Type B pancreatic cell (in vitro differentiated cells): ENCODE data around the gene HIVEP3. TPM values are rescaled to one million over a fixed set of nuclear protein-coding genes. Genes with fewer than 3 reads are reported as not detected.

Experiments used
- DNase-seq: peaks from one replicate; pipeline ENCODE4 v3.0.0; 2021; ENCODE audit warnings: mixed read lengths; ENCODE audit not compliant: unreplicated experiment; ENCODE audit errors: extremely low spot score
- H3K27ac Mint-ChIP-seq: 2 replicates; pipeline ENCODE4 v1.8.0; 2021; ENCODE audit warnings: mild to moderate bottlenecking, mixed read lengths
- H3K27me3 Mint-ChIP-seq: 2 replicates; pipeline ENCODE4 v1.8.0; 2021; ENCODE audit warnings: mixed read lengths
- H3K36me3 Mint-ChIP-seq: 2 replicates; pipeline ENCODE4 v1.8.0; 2021; ENCODE audit warnings: mixed read lengths
- H3K4me1 Mint-ChIP-seq: one replicate; pipeline ENCODE4 v1.8.0; 2021; ENCODE audit warnings: mixed read lengths; ENCODE audit not compliant: unreplicated experiment
- H3K4me3 Mint-ChIP-seq: 2 replicates; pipeline ENCODE4 v1.8.0; 2021; ENCODE audit warnings: mild to moderate bottlenecking, mixed read lengths
- H3K9me3 Mint-ChIP-seq: 2 replicates; pipeline ENCODE4 v1.8.0; 2021; ENCODE audit warnings: mixed read lengths
- total RNA-seq: library from RNA; stranded (reverse); gene quantifications from 2 replicates; pipeline ENCODE4 v1.2.1, GENCODE V29; 2021; ENCODE audit warnings: low replicate concordance
- TF ChIP-seq, protein P1 (sequence below): fragments of 200-600 bp; sonication (generic); conservative IDR thresholded peaks from 2 replicates; pipeline ENCODE4 v1.5.0; 2021; ENCODE audit warnings: antibody characterized with exemption, mild to moderate bottlenecking

HIVEP3 gene
- total RNA-seq, 1 donor from 2014 or later: 9.2 TPM

DNA sequence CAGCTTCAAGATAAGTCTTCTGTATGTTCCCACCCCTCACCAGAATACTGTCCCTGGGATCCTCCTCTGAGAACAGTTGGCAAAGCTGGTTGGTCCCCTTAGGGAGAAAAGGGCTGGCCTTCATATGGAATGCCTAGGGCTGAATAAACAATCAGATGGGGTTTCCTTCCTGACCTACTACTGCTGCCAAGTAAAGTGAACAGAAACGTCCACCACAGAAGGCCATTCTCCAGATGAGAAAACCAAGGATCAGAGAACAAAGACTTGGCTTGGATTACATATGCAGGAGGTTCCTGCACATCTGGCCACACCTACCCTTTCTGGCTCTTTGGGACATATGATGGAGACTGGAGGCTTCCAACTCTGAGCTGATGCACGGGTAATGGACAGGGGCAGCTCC lies 194.5 kb downstream of the HIVEP3 start:
- peaks cover 13% of the 10 kb centered on the region for H3K4me1 Mint-ChIP-seq
- no peak overlapping the region for H3K27ac Mint-ChIP-seq
- H3K27me3 Mint-ChIP-seq: peaks cover 8% of the 10 kb centered on the region
- H3K36me3 Mint-ChIP-seq: no peaks in the 10 kb centered on the region
- no peak overlapping the region for H3K4me3 Mint-ChIP-seq
- no peak for DNase-seq
- H3K9me3 Mint-ChIP-seq: no peaks in the 10 kb centered on the region
- TF ChIP-seq, protein P1, sequence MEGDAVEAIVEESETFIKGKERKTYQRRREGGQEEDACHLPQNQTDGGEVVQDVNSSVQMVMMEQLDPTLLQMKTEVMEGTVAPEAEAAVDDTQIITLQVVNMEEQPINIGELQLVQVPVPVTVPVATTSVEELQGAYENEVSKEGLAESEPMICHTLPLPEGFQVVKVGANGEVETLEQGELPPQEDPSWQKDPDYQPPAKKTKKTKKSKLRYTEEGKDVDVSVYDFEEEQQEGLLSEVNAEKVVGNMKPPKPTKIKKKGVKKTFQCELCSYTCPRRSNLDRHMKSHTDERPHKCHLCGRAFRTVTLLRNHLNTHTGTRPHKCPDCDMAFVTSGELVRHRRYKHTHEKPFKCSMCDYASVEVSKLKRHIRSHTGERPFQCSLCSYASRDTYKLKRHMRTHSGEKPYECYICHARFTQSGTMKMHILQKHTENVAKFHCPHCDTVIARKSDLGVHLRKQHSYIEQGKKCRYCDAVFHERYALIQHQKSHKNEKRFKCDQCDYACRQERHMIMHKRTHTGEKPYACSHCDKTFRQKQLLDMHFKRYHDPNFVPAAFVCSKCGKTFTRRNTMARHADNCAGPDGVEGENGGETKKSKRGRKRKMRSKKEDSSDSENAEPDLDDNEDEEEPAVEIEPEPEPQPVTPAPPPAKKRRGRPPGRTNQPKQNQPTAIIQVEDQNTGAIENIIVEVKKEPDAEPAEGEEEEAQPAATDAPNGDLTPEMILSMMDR: no peak

DNA sequence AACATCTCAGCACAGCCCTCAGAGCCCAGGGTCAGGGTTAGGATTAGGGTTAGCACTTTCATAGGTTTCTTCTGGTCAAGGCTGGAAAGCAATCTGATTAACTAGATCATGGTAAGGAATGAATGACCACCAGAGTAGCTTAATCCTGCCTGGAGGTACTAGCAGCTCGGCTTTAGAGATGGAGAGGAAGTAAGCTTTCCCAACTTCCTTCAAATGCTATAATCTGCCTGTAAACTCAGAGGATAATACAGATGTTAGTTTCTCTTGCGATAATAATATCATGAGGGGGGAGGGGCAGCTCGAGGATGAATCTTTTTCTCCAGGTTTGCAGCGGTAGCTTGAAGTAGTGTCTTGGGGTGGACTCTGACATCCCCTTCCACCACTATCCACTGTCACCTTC lies 194.9 kb downstream of the HIVEP3 start:
- H3K27ac Mint-ChIP-seq: no peak overlapping the region
- TF ChIP-seq, protein P1: no peak
- H3K27me3 Mint-ChIP-seq: peaks cover 8% of the 10 kb centered on the region
- no peaks in the 10 kb centered on the region for H3K36me3 Mint-ChIP-seq
- no peak overlapping the region for H3K4me3 Mint-ChIP-seq
- H3K4me1 Mint-ChIP-seq: peaks cover 13% of the 10 kb centered on the region
- no peaks in the 10 kb centered on the region for H3K9me3 Mint-ChIP-seq
- no peak for DNase-seq

DNA sequence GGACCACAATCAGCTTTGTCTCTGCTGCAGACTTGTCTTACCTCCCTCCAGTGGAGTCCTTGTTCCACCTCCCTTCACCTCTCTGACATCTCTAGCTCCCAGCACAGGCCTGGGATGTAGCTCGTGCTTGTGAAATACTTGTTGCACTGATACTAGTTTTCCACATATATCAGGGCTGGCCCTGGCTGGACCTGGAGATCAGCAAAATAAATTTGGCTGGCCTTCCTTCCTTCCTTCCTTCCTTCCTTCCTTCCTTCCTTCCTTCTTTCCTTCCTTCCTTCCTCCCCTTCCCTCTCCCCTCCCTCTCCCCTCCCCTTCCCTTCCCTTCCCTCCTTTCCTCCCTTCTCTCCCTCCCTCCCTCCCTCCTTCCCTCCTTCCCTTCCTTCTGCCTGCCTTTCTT lies 196.5 kb downstream of the HIVEP3 start:
- H3K27me3 Mint-ChIP-seq: peaks cover 8% of the 10 kb centered on the region
- H3K4me3 Mint-ChIP-seq: no peak overlapping the region
- peaks cover 8% of the 10 kb centered on the region for H3K4me1 Mint-ChIP-seq
- no peak overlapping the region for H3K27ac Mint-ChIP-seq
- TF ChIP-seq, protein P1: no peak
- no peaks in the 10 kb centered on the region for H3K9me3 Mint-ChIP-seq
- no peaks in the 10 kb centered on the region for H3K36me3 Mint-ChIP-seq
- DNase-seq: no peak

DNA sequence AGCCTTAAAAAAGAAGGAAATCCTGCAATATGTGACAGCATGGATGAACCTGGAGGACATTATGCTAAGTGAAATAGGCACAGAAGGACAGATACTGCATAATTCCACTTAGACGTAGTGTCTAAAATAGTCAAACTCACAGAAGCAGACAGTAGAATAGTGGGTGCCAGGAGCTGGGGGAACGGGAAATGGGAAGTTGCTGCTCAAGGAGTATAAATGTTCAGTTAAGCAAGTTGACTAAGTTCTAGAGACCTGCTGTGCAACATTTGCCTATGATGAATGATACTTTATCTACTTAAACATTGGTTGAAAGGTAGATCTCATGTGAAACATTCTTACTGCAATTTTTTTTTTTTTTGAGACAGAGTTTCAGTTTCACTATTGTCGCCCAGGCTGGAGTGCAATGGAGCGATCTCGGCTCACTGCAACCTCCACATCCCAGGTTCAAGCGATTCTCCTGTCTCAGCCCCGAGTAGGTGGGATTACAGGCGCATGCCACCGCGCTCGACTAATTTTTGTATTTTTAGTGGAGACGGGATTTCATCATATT lies 197.8 kb downstream of the HIVEP3 start:
- H3K4me3 Mint-ChIP-seq: no peak overlapping the region
- DNase-seq: no peak
- H3K27me3 Mint-ChIP-seq: peaks cover 4% of the 10 kb centered on the region
- peak overlapping the region; percentile 27 for H3K27ac Mint-ChIP-seq
- peaks cover 9% of the 10 kb centered on the region for H3K4me1 Mint-ChIP-seq
- TF ChIP-seq, protein P1: no peak
- no peaks in the 10 kb centered on the region for H3K36me3 Mint-ChIP-seq
- no peaks in the 10 kb centered on the region for H3K9me3 Mint-ChIP-seq

DNA sequence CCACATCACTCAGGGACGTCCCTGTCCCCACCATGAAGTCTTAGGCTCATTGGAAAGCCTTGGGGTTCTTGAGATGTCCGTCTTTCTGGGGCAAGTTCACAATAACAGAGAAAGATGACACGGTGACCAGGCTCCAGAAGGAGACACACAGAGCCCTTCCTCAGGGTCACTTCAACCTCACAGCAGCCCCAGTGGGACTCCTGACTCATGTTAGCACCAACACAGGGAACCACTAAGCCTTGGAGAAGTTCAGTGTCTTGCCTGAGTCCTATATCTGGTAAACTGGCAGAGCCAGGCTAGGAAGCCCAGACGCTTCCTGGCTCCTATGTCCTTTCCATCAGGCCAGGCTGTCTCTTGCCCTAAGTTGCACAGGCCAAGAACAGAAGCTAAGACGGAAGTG lies 199.1 kb downstream of the HIVEP3 start:
- Mint-ChIP-seq H3K4me3 (no peak overlapping the region), H3K27me3 (peaks cover 4% of the 10 kb centered on the region), H3K27ac (no peak overlapping the region), H3K36me3 (no peaks in the 10 kb centered on the region), H3K9me3 (no peaks in the 10 kb centered on the region), H3K4me1 (peaks cover 13% of the 10 kb centered on the region)
- TF ChIP-seq, protein P1: no peak
- no peak for DNase-seq

DNA sequence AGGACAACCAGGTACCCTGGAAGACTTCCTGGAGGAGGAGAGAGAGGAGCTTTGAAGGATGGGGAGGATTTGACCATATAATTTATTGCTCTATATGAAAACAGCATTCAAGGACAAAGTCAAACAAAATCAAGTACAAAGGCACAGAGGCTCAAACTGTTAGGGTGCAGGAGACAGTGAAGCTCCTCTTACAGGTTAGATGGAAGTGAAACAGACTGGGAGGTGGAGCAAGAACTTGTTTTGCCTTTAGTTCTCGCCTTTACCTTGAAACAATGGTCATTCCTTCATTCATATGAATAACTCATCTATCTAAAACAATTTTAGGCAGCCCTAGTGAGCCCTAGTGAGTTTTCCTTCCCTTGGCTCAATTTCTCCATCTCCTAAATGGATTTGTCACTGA lies 199.6 kb downstream of the HIVEP3 start:
- no peak for DNase-seq
- TF ChIP-seq, protein P1: no peak
- H3K4me3 Mint-ChIP-seq: no peak overlapping the region
- peaks cover 4% of the 10 kb centered on the region for H3K27me3 Mint-ChIP-seq
- no peak overlapping the region for H3K27ac Mint-ChIP-seq
- peaks cover 18% of the 10 kb centered on the region for H3K4me1 Mint-ChIP-seq
- H3K9me3 Mint-ChIP-seq: no peaks in the 10 kb centered on the region
- H3K36me3 Mint-ChIP-seq: no peaks in the 10 kb centered on the region
